Thyroid gland (tissue), 4 donors: ENCODE data around the gene ESPNL.

Experiments
- CTCF ChIP-seq, 6 experiments: fragments of 200-600 bp in 3 of 6; fragments of 450-650 bp in 3 of 6; sonication (generic) in 3 of 6; IDR thresholded peaks; one replicate each; pipeline ENCODE4 v1.5.1; 2016 to 2019; ENCODE audit warnings: antibody characterized with exemption in 6 of 6, mild to moderate bottlenecking in 2 of 6, inconsistent platforms in 1 of 6, moderate library complexity in 1 of 6
- POLR2A ChIP-seq, 2 donors: fragments of 450-650 bp; IDR thresholded peaks; one replicate each; pipeline ENCODE4 v1.6.1; 2017; ENCODE audit warnings: antibody characterized with exemption in 2 of 2, mild to moderate bottlenecking in 2 of 2, moderate library complexity in 1 of 2

- TF ChIP-seq CTCF (IDR thresholded peaks at IDR 0.05): no peak
- no peak for TF ChIP-seq POLR2A (IDR thresholded peaks at IDR 0.05)
Observed at GRCh38 chr2:238151628-238152235, 51.6 kb downstream of the ESPNL start.
